ENCODE results near the gene CELSR1.
"Not testable (repeated sequence)": the region's sequence is repeated elsewhere in the genome, so short reads cannot be mapped to it uniquely, and the experiment has no call there.

CELSR1 gene

GRCh38 chr22:46479046-46479445, 58.4 kb downstream of the CELSR1 start:
- DNase-seq, result no peak

- no peak for DNase-seq
These were observed 59.3 kb downstream of the CELSR1 start for GRCh38 chr22:46478083-46478551.

DNA sequence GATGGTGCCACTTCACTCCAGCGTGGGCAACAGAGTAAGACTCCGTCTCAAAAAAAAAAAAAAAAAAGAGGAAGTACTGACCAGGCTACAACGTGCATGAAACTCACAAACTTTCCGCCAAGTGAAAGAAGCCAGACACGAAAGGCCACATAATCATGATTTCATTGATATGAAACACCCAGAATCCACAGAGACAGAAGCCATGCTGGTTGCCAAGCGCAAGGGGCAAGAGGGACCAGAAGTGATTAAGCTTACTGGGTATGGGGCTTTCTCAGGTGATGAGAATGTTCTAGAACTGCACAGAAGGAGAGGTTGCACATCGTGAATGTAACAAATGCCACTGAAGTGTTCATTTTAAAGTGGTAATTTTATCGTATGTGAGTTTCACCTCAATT, 60.9 kb downstream of the CELSR1 start:
- DNase-seq, result no peak

GRCh38 chr22:46473896-46474557, 63.4 kb downstream of the CELSR1 start:
- no peak for DNase-seq

DNA sequence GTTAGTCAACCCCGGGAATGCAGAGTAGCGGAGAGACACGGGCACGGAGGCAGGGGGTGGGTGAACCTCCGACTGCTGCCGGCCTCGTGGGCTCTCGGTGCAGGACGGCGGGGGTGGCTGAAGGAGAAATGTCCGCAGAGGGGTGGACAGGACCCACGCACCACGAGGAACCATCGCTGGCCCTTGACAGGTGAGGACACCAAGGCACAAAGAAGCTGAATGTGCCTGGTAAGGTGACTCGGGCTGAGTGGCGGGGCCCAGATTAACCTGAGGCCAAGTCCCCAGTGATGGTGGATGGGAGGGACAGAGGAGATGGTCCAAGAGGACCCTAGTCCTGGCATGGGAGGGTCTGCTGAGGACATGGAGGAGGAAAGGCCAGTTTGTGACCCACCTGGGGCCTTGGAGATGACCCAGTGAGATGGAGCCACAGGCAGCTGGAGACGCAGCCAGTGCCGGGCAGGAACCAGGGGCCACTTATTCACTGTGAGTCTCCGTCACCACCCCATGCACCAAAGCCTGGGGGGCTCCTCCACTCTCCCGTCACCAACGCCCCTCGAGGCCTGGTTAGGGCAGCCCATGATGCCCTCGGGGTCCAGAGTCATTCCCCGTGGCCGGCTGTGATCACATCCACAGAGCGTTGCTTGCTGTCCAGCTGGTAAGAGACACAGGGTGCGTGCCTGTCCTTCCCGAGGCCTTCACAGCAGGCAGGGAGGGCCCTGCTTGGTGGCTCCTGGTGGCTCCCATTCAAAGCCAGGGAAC, 64.2 kb downstream of the CELSR1 start:
- DNase-seq, result no peak

DNA sequence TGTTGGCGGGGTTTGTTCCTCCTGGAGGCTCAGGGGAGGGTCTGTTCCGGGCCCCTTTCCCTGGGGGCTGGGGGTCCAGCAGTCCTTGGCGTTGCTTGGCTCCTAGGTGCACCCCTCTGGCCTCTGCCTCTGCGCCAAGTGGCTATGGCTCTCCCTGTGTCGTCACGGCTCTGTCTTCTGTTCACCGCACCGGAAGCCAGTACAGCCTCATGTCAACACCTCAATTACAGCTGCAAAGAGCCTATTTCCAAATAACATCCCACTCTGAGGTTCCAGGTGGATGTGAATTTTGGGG, 64.8 kb downstream of the CELSR1 start:
- DNase-seq, result no peak

DNA sequence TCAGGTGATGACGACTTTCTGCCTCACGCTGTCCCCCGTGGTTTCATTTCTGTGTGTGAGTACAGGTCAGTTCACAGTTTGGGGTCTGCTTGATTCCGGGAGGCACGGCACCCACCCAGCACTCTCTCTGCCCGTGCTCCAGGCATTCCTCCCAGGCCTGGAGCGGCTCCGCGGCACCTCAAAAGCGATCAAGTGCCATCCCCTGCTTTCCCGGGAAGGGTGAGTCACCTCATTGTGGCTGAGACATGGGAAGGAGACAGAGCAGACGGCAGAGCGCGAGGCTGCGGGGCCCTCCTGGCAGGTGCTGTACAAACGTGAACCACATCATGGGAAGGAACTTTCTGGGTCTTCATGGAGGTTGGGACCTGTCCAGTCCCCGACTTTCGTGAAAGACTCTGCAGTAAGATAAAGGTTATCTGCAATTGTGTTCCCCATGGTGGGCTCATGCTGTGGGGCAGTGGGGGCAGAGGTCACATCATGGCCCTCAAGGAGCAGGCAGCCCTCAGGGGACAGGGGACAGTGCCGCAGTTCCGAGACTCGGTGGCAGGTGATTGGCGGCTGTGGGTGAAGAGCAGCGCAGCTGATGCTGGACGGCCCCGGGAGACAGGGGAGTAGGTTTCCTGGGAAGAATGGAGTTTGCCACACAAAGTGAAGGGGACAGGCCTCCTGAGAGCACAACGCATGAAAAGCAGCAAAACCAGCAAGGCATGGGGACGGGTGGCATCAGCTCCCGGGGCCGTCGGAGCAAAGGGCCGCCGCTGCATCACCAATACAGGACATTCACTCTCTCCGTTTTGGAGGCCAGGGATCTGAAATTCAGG, 65.3 kb downstream of the CELSR1 start:
- no peak for DNase-seq

DNA sequence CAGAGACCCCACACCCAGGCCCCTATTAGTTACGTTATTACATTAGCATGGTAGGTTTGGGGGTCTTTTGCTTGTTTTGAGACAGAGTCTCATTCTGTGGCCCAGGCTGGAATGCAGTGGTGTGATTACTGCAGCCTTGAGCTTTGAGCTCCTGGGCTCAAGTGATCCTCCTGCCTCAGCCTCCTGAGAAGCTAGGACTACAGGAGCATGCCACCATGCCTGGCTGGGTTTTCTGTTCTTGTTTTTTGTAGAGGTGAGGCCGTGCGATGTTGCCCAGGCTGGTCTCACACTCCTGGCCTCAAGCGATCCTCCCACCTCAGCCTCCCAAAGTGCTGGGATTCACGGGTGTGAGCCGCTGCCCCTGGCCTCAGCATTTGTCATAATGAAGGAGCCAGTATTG, 66.1 kb downstream of the CELSR1 start:
- not testable (repeated sequence) for DNase-seq

DNA sequence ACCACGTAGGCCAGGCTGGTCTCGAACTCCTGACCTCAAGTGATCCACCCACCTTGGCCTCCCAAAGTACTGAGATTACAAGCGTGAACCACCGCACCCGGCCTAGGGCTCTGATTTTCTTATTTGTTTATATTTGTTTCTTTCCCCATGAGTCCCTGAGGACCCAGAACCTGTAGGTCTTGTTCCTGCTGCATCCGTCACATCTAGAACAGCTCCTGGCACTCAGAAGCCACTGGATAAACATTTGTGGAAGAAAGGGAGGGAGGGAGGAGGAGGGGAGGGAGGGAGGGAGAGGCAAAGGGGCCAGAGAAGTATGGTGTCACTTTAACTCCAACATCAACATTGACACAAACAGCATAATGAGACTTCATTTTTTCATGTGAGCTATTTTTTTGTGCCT, 67.7 kb downstream of the CELSR1 start:
- DNase-seq, result no peak

DNA sequence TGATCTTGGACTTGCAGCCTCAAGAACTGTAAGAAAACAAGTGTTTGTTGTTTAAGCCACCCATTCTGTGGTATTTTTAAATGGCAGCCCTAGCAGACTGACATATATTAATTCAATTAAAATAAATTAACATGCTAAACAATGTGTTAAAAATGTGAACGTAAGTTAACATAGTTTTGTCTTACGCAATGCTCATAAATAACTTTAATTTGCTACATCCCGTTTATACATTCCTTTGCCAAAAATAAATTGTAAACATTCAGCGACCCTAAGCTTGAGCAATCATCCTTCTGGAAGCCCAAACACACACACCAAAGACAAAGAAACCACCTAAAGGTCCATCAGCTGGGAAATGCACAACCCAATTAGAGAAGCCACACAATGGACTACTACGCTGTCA, 70.4 kb downstream of the CELSR1 start:
- DNase-seq, result no peak

- DNase-seq, result no peak
These were observed 71.2 kb downstream of the CELSR1 start for GRCh38 chr22:46466255-46466676.

DNA sequence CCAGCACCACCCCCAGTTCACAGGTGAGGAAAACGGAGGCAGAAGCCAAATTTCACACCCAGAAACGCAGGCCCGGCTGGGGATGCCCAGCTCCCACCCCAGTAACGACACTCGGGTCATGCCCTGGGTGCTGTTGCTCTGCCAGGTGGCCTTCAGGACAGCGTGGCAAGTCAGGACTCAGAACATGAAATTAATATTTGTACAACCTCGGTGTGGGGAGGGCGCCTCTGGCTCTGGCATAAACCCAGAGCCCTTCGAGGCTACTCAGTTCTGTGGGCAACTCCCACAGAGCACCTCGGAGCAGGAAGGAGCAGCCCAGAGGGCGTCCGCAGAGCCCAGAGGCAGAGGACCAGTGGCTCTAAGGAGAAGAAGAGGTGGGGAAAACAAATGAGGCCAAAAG, 71.6 kb downstream of the CELSR1 start:
- no peak for DNase-seq

DNA sequence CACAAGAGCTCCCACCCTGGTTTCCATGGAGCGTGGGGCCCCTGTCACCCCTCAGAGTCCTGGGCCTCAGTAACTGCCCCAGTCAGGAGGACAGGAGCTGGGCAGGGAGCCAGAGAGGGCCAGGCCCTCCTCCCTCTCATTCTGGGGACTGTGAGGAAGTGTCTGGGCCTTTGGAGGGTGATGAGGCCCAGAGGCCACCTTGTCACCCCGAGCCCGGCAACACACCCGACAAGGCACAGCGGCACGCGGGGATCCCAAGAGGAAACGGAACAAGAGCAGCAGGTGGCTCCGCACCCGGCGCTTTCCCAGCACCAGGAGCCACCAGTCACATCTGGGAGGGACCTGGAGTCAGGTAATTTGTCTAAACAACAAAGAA, 72.1 kb downstream of the CELSR1 start:
- DNase-seq, result no peak

GRCh38 chr22:46464701-46465344, 72.6 kb downstream of the CELSR1 start:
- no peak for DNase-seq

- DNase-seq, result no peak
These were observed 73.1 kb downstream of the CELSR1 start for GRCh38 chr22:46464296-46464695.

GRCh38 chr22:46463435-46464227, 73.8 kb downstream of the CELSR1 start:
- no peak for DNase-seq

GRCh38 chr22:46462726-46463371, 74.6 kb downstream of the CELSR1 start:
- DNase-seq, result no peak

DNA sequence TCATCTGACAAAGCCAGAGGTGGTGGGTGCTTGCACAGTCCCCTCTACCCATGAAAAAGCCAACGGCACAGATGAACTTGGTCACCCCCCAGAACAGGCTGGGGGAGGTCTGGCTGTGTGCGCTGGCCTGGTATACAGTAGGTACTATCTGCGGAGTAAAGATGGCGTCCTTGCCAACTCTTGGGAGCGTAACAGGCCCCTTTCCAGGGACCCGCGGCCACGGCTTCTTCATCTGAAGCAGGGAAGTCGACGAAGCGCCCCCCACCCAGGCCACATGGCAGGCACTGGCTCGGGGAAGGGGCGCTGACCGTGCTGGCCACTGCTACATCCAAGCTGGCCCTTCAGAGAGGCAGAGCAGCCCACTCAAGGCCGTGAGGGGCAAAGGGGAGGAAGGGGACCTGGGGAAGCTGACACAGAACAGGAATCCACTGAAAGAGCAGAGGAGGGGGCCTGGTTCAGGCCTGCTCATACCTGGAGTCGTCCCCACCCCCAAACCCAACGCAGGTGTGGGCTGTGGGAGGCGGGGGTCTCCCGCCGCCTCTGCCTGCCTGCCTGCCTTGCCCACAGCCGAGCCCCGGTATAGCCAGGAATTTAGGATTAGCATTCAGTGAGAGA, 75.7 kb downstream of the CELSR1 start:
- no peak for DNase-seq

DNA sequence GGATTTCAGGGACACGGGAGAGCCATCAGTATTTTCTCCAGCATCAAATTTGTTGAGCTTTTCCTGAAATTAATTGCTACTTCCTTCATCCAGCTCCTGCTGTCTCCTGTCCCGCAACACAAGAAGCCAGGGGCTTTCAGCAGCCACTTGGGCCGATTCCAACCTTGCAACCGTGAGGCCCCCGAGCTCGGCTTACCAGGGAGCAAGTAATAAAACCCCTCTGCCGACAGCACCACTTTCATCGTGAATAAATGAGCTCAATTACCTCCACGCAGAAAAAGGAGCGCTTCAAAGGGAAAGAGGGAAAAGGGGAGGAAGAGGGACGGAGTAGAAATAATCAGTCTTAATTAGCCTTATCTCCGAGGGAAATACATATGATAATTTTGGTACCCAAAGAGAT, 76.6 kb downstream of the CELSR1 start:
- DNase-seq, result no peak

DNA sequence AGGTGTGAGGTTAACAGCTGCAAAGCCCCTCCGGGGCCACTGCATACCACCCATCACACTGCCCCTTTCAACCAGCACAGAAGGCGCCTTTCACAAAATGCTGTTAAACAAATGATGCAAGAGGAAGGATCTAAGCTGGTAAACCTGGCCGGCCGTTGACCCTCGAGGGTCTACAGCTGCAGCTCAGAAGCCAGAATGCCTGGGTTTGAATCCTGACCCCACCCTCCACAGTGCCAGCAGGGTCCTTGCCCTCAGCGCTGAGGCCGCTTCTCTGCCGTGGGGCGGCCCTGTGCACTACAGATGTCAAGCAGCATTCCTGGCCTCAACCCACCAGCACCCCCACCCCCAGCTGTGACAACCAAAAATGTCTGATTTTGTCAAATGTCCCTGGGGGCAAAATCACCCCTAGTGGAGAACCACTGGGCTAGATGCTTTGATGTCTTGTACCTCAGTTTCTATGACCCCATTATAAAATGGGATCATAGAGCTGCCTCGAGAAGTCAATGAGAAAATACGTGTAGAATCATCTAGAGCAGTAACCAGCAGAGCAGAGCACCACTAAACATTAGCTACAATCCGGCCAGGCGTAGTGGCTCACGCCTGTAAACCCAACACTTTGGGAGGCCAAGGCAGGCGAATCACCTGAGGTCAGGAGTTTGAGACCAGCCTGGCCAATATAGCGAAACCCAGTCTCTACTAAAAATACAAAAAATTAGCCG, 77.9 kb downstream of the CELSR1 start:
- no peak for DNase-seq

GRCh38 chr22:46458525-46458924, 78.9 kb downstream of the CELSR1 start:
- no peak for DNase-seq
